NCI-H2196 treated with DMSO at 0.1 percent for 48 hours (cell line): ENCODE results near the gene METAP1D.
"Not testable (repeated sequence)": the region's sequence is repeated elsewhere in the genome, so short reads cannot be mapped to it uniquely, and the experiment has no call there.

ENCODE experiments used
- DNase-seq: peaks from one replicate; lab custom pipeline; 2025; ENCODE audit not compliant: unreplicated experiment; lab: John Stamatoyannopoulos, UW

The METAP1D gene

GRCh38 chr2:171999604-172000469 lies at the start of gene METAP1D:
METAP1D (plus strand) TSS chr2:171999953; CDS start chr2:171999970, 17 bp downstream.
- DNase-seq = peak; percentile 84

- DNase-seq = no peak
These were observed 47.5 kb upstream of the METAP1D start for GRCh38 chr2:171952276-171952675.

GRCh38 chr2:171952748-171953147 lies 47.0 kb upstream of the METAP1D start:
- no peak for DNase-seq

GRCh38 chr2:171956135-171956825 lies 43.5 kb upstream of the METAP1D start:
- no peak for DNase-seq

- DNase-seq = no peak
These were observed 42.7 kb upstream of the METAP1D start for GRCh38 chr2:171957061-171957460.

- no peak for DNase-seq
These were observed 41.3 kb upstream of the METAP1D start for GRCh38 chr2:171958475-171958874.

GRCh38 chr2:171959998-171960397 lies 39.8 kb upstream of the METAP1D start:
- DNase-seq = no peak

- DNase-seq = no peak
These were observed 39.2 kb upstream of the METAP1D start for GRCh38 chr2:171960570-171960969.

- DNase-seq = no peak
These were observed 36.6 kb upstream of the METAP1D start for GRCh38 chr2:171963198-171963597.

GRCh38 chr2:171964308-171964707 lies 35.4 kb upstream of the METAP1D start:
- DNase-seq = no peak

- no peak for DNase-seq
These were observed 34.5 kb upstream of the METAP1D start for GRCh38 chr2:171965238-171965637.

- no peak for DNase-seq
These were observed 34.1 kb upstream of the METAP1D start for GRCh38 chr2:171965661-171966060.

GRCh38 chr2:171966235-171966634 lies 33.5 kb upstream of the METAP1D start:
- no peak for DNase-seq

- no peak for DNase-seq
These were observed 33.1 kb upstream of the METAP1D start for GRCh38 chr2:171966688-171967087.

GRCh38 chr2:171968509-171968908 lies 31.2 kb upstream of the METAP1D start:
- no peak for DNase-seq

- DNase-seq = no peak
These were observed 27.3 kb upstream of the METAP1D start for GRCh38 chr2:171972329-171972982.

GRCh38 chr2:171979103-171979502 lies 20.6 kb upstream of the METAP1D start:
- DNase-seq = no peak

- not testable (repeated sequence) for DNase-seq
These were observed 15.8 kb upstream of the METAP1D start for GRCh38 chr2:171983924-171984323.

- no peak for DNase-seq
These were observed 14.7 kb upstream of the METAP1D start for GRCh38 chr2:171985076-171985475.

GRCh38 chr2:171986778-171987177 lies 13.0 kb upstream of the METAP1D start:
- no peak for DNase-seq

GRCh38 chr2:171991027-171991426 lies 8.7 kb upstream of the METAP1D start:
- no peak for DNase-seq

GRCh38 chr2:171995586-171995985 lies 4.2 kb upstream of the METAP1D start:
- no peak for DNase-seq
